OCI-LY1 (cell line): ENCODE data around the gene PPP1R9A.

Experiments
- EZH2 ChIP-seq: fragments of 200-600 bp; sonication (generic), shearing (Covaris generic); IDR thresholded peaks from 2 replicates; pipeline ENCODE4 v1.8.0; 2017; ENCODE audit warnings: borderline replicate concordance, mixed run types, mild to moderate bottlenecking, antibody characterized with exemption, low read length, moderate library complexity, mixed read lengths
- TF ChIP-seq, protein P1 (sequence below): fragments of 200-600 bp; sonication (generic), shearing (Covaris generic); IDR thresholded peaks from 2 replicates; pipeline ENCODE4 v1.5.1; 2017; ENCODE audit warnings: mild to moderate bottlenecking, antibody characterized with exemption, low read length, moderate library complexity, mixed read lengths

DNA sequence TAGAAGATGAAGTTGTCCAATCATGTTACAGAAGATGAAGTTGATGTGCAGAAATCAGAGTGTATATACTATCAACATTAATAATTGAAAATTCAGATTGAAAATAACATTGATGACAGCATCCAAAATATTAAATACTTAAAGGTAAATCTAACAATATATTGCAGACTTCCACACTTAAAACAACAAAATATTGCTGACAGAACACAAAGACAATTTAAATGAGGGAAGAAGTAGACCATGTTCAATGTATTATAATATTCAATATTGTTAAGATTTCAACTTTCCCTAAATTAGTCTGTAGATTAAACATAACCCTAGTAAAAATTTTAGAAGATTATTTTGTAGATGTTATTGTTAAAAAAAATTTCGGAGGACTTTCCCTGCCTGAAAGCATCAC lies 265.0 kb downstream of the PPP1R9A start:
- no peak for TF ChIP-seq EZH2
- TF ChIP-seq, protein P1, sequence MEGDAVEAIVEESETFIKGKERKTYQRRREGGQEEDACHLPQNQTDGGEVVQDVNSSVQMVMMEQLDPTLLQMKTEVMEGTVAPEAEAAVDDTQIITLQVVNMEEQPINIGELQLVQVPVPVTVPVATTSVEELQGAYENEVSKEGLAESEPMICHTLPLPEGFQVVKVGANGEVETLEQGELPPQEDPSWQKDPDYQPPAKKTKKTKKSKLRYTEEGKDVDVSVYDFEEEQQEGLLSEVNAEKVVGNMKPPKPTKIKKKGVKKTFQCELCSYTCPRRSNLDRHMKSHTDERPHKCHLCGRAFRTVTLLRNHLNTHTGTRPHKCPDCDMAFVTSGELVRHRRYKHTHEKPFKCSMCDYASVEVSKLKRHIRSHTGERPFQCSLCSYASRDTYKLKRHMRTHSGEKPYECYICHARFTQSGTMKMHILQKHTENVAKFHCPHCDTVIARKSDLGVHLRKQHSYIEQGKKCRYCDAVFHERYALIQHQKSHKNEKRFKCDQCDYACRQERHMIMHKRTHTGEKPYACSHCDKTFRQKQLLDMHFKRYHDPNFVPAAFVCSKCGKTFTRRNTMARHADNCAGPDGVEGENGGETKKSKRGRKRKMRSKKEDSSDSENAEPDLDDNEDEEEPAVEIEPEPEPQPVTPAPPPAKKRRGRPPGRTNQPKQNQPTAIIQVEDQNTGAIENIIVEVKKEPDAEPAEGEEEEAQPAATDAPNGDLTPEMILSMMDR = no peak
